VCaP (cell line): ENCODE data around the gene TCF23.
"Not testable (repeated sequence)": the region's sequence is repeated elsewhere in the genome, so short reads cannot be mapped to it uniquely, and the experiment has no call there.

Source experiments
- H3K27ac ChIP-seq: fragments of 450-650 bp; 2 replicates; pipeline ENCODE4 v1.5.1; 2017
- TF ChIP-seq, protein P1 (sequence below): fragments of 450-650 bp; conservative IDR thresholded peaks from 2 replicates; pipeline ENCODE4 v1.5.1; 2017; ENCODE audit warnings: mild to moderate bottlenecking, moderate library complexity

The TCF23 gene

DNA sequence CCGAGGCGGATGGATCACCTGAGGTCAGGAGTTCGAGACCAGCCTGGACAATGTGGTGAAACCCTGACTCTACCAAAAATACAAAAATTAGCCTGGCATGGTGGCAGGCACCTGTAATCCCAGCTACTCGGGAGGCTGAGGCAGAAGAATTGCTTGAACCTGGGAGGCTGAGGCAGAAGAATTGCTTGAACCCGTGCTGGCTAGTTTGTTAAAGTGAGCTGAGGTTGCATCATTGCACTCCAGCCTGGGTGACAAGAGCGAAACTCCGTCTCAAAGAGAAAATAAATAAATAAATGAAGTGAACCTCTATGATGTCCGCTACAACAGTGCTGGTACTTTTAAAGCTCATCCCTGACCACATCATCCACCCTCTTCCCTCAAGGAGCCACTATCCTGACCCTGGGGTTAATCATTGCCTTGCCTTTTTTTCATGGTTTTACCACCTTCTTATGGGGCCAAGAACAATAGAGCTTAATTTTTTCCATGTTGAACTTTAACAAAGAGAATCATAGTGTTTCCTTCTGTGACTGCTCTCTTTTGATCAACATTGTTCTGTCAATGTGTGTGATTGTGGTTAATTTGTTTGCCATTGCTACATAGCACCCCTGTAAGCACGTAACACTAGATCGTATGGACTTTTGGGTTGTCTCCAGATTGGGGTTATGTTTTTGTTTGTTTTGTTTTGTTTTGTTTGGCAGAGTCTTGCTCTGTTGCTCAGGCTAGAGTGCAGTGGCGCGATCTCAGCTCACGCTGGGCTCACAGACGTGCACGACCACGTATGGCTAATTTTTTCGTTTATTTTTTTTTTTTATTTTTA lies 45.9 kb downstream of the TCF23 start:
- TF ChIP-seq, protein P1, sequence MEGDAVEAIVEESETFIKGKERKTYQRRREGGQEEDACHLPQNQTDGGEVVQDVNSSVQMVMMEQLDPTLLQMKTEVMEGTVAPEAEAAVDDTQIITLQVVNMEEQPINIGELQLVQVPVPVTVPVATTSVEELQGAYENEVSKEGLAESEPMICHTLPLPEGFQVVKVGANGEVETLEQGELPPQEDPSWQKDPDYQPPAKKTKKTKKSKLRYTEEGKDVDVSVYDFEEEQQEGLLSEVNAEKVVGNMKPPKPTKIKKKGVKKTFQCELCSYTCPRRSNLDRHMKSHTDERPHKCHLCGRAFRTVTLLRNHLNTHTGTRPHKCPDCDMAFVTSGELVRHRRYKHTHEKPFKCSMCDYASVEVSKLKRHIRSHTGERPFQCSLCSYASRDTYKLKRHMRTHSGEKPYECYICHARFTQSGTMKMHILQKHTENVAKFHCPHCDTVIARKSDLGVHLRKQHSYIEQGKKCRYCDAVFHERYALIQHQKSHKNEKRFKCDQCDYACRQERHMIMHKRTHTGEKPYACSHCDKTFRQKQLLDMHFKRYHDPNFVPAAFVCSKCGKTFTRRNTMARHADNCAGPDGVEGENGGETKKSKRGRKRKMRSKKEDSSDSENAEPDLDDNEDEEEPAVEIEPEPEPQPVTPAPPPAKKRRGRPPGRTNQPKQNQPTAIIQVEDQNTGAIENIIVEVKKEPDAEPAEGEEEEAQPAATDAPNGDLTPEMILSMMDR, result no peak
- no peak overlapping the region for H3K27ac ChIP-seq

GRCh38 chr2:27195799-27196198 lies 47.0 kb downstream of the TCF23 start:
- H3K27ac ChIP-seq, result not testable (repeated sequence)

DNA sequence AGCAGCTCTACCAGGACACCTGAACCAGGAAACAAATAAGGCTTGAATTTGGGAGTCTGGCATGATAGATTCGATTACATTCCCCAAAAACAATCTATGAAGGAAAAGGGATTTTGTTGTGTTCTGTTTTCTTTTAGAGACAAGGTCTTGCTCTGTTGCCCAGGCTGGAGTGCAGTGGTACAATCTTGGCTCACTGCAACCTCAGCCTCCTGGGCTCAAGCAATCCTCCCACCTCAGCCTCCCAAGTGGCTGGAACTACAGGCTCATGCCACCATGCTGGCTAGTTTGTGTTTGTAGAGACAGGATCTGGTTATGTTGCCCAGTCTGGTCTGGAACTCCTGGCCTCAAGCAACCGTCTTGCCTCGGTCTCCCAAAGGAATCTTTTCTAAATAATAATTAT lies 49.3 kb downstream of the TCF23 start:
- H3K27ac ChIP-seq, result not testable (repeated sequence)

DNA sequence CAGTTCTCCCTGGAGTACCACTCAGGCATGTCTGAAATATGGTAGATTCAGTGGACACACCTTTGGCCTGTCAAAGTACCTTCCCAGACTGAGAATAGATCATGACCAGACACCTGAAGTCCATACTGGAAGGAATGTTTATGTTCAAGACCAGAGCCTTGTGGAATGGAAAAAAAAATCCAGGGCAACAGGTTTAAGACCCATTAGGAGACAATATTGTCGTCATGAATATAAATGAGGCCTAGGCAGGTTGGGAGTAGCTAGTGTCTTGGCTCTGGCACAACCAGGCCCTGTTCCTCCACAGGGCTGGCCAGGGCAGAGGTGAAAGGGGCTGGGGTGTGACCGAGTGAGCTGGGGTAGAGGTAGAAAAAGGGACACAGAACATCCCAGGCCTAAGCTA lies 49.8 kb downstream of the TCF23 start:
- no peak overlapping the region for H3K27ac ChIP-seq
- TF ChIP-seq, protein P1, result no peak

- TF ChIP-seq, protein P1, result no peak
These were observed 50.4 kb downstream of the TCF23 start for GRCh38 chr2:27199241-27199640.

DNA sequence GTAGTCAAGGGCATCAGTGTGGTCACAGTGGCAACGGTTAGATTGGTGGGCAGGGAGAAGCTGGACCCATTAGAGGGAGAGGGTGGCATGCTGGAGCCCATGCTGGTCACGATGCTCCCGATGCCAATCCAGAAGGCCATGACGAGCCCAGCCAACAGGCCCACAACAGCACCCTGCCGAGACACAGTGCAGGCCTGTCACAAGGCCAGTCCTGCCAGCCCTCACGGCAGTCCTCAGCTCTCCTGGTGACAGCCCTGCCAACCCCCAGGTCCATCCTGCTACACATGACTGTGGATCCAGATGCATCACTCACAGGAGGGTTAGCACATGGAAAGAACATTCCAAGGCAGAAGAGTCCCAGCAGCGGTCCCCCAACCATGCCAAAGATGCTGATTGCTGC lies 52.9 kb downstream of the TCF23 start:
- TF ChIP-seq, protein P1, result no peak
- H3K27ac ChIP-seq, result no peak overlapping the region

More at GRCh38 chr2:27199241-27199640, 50.4 kb downstream of the TCF23 start:
- no peak overlapping the region for H3K27ac ChIP-seq

GRCh38 chr2:27202854-27203253 lies 54.0 kb downstream of the TCF23 start:
- TF ChIP-seq, protein P1, result no peak
- no peak overlapping the region for H3K27ac ChIP-seq

GRCh38 chr2:27203741-27204140 lies 54.9 kb downstream of the TCF23 start:
- TF ChIP-seq, protein P1, result no peak
- no peak overlapping the region for H3K27ac ChIP-seq

DNA sequence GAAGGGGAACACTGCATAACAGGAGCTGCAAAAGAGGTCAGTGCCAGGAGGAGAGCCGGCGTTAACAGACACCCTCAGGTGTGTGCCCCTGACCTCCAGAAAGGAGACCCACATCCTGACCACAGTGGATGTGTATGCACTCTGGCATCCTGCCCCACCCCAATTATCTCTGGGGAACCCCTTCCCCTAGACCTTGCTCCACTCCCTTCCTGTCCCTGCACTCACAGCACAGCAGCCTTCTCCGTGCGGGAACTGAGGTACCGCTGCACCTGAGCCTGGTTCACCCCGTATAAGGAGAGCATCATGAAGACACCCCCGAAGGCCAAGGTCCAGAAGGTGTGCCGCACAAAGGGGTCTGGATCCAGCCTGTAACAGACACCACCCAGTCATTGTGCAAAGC lies 55.8 kb downstream of the TCF23 start:
- TF ChIP-seq, protein P1, result no peak
- H3K27ac ChIP-seq, result no peak overlapping the region
